Diencephalon (tissue), 1 donor: ENCODE results near the gene RTN4. TPM values are rescaled to one million over a fixed set of nuclear protein-coding genes. Genes with fewer than 3 reads are reported as not detected.

Experiments
- small RNA-seq: library from RNA; depleted of rRNA; stranded (forward); fragments of <200 nt; gene quantifications from one replicate; pipeline ENCODE3, GENCODE V24; 2014
- total RNA-seq: library from RNA; depleted of rRNA; stranded (reverse); fragments of >200 nt; gene quantifications from one replicate; pipeline ENCODE4 v1.2.3, GENCODE V29; 2014

The RTN4 gene, protein sequence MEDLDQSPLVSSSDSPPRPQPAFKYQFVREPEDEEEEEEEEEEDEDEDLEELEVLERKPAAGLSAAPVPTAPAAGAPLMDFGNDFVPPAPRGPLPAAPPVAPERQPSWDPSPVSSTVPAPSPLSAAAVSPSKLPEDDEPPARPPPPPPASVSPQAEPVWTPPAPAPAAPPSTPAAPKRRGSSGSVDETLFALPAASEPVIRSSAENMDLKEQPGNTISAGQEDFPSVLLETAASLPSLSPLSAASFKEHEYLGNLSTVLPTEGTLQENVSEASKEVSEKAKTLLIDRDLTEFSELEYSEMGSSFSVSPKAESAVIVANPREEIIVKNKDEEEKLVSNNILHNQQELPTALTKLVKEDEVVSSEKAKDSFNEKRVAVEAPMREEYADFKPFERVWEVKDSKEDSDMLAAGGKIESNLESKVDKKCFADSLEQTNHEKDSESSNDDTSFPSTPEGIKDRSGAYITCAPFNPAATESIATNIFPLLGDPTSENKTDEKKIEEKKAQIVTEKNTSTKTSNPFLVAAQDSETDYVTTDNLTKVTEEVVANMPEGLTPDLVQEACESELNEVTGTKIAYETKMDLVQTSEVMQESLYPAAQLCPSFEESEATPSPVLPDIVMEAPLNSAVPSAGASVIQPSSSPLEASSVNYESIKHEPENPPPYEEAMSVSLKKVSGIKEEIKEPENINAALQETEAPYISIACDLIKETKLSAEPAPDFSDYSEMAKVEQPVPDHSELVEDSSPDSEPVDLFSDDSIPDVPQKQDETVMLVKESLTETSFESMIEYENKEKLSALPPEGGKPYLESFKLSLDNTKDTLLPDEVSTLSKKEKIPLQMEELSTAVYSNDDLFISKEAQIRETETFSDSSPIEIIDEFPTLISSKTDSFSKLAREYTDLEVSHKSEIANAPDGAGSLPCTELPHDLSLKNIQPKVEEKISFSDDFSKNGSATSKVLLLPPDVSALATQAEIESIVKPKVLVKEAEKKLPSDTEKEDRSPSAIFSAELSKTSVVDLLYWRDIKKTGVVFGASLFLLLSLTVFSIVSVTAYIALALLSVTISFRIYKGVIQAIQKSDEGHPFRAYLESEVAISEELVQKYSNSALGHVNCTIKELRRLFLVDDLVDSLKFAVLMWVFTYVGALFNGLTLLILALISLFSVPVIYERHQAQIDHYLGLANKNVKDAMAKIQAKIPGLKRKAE
- total RNA-seq: 697 TPM

DNA sequence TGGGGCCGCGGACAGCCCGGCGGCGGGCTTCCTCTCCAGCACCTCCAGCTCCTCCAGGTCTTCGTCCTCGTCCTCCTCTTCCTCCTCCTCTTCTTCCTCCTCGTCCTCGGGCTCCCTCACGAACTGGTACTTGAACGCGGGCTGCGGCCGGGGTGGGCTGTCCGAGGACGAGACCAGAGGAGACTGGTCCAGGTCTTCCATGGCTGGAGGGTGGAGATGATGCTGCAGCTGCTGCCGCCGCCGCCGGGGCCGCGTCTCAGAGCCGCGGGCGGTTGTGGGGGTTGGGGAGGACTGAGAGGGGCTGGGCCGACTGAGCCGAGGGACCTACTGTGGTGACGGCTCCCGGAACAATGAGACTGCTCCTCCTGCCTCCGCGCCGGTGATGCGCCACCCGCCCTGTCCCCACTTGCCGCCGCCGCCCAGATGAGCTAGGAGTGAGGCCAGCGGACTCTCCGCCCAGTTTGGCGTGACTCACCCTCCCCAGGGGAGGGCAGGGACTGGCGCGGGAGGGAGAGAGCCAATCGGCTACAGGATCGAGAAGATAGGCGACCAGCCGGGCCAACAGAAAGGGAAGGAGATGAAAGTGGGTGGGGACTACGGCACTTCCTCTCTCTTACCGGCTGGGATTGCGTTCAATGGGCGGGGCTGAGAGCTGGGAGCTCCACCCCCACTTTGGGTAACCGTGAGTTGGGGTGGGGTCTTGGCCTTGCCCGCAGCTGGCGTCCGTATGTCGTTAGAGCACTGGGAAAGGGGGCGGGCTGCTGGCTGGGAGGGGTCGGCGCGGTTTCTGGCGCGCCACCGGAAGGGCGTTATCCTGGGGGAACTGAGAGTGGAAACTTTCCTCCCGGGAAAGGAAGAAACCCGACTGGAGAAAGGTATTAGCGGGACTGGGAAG lies at the start of gene RTN4:
RTN4 (minus strand) TSS at position 352 of the 895 bp plus-strand sequence; CDS start at position 201, 151 bp downstream.

Small RNAs within 50 kb of the gene (small RNA-seq; reads per million reads assigned to genes)
- 0.10 reads per million for gene RNU6-433P

Other genes with a start within 250 kb of the RTN4 start
- gene CLHC1, start 181.8 kb upstream of the RTN4 start, total RNA-seq: 27.5 TPM
- 680 TPM for gene RPS27A, start 182.2 kb upstream of the RTN4 start, total RNA-seq
- 27.9 TPM for gene MTIF2, start 218.8 kb upstream of the RTN4 start, total RNA-seq